Neuronal stem cell (in vitro differentiated cells): ENCODE results near the gene TJAP1.

Source experiments
- DNase-seq: peaks from one replicate; pipeline ENCODE4 v3.0.0-alpha.2; 2013; ENCODE audit warnings: low spot score
- H2AFZ ChIP-seq: one replicate; pipeline ENCODE4 v1.6.1; 2013; ENCODE audit warnings: mild to moderate bottlenecking, low read length, inconsistent platforms
- H2AK5ac ChIP-seq: 2 replicates; pipeline ENCODE4 v1.6.1; 2013; ENCODE audit warnings: low read depth, mild to moderate bottlenecking, inconsistent platforms, low read length, moderate library complexity, mixed read lengths
- H2BK120ac ChIP-seq: 2 replicates; pipeline ENCODE4 v1.6.1; 2013; ENCODE audit warnings: low read depth, mild to moderate bottlenecking, inconsistent platforms, low read length, moderate library complexity, mixed read lengths
- H2BK12ac ChIP-seq: one replicate; pipeline ENCODE4 v1.6.1; 2013; ENCODE audit warnings: low read length, inconsistent platforms
- H2BK15ac ChIP-seq: 2 replicates; pipeline ENCODE4 v1.6.1; 2013; ENCODE audit warnings: mild to moderate bottlenecking, low read length, inconsistent platforms, mixed read lengths
- H2BK5ac ChIP-seq: one replicate; pipeline ENCODE4 v1.6.1; 2013; ENCODE audit warnings: inconsistent platforms, mild to moderate bottlenecking, low read length, moderate library complexity
- H3K14ac ChIP-seq: one replicate; pipeline ENCODE4 v1.6.1; 2013; ENCODE audit warnings: low read length, inconsistent platforms
- H3K18ac ChIP-seq: 2 replicates; pipeline ENCODE4 v1.6.1; 2013; ENCODE audit warnings: low read length, inconsistent platforms
- H3K23ac ChIP-seq: 2 replicates; pipeline ENCODE4 v1.6.1; 2013; ENCODE audit warnings: low read depth, mild to moderate bottlenecking, mixed read lengths, low read length, inconsistent platforms; ENCODE audit not compliant: poor library complexity
- H3K27ac ChIP-seq: replicated peaks from 3 replicates; pipeline ENCODE4 v1.5.1; 2013; ENCODE audit warnings: low read length, inconsistent platforms
- H3K27me3 ChIP-seq, 3 experiments: 2 replicates each; pipeline ENCODE4 v1.6.1; 2013; ENCODE audit warnings: low read length in 3 of 3, mild to moderate bottlenecking in 2 of 3, inconsistent platforms in 1 of 3, low read depth in 1 of 3, mixed read lengths in 1 of 3, moderate library complexity in 1 of 3; ENCODE audit not compliant: control insufficient read depth in 3 of 3, insufficient read depth in 3 of 3
- H3K36me3 ChIP-seq, 2 donors: replicated peaks in 1 of 2; 2 replicates each; pipeline ENCODE4 v1.6.1; 2013; ENCODE audit warnings: low read length in 2 of 2; ENCODE audit not compliant: control insufficient read depth in 2 of 2, insufficient read depth in 2 of 2
- H3K4ac ChIP-seq: 2 replicates; pipeline ENCODE4 v1.6.1; 2013; ENCODE audit warnings: inconsistent platforms, mild to moderate bottlenecking, low read length, moderate library complexity
- H3K4me1 ChIP-seq, 2 donors: 1 replicate in 1 of 2; 2 replicates in 1 of 2; pipeline ENCODE4 v1.6.1; 2013; ENCODE audit warnings: low read length in 2 of 2, low read depth in 1 of 2; ENCODE audit not compliant: control insufficient read depth in 2 of 2, insufficient read depth in 1 of 2
- H3K4me2 ChIP-seq: one replicate; pipeline ENCODE4 v1.6.1; 2013; ENCODE audit warnings: mild to moderate bottlenecking, low read length, inconsistent platforms; ENCODE audit not compliant: insufficient read depth, poor library complexity, severe bottlenecking
- H3K4me3 ChIP-seq, 2 donors: 2 replicates each; pipeline ENCODE4 v1.5.1; 2013; ENCODE audit warnings: low read length in 2 of 2, mild to moderate bottlenecking in 2 of 2, inconsistent platforms in 1 of 2, moderate library complexity in 1 of 2
- H3K79me1 ChIP-seq: one replicate; pipeline ENCODE4 v1.6.1; 2013; ENCODE audit warnings: low read depth, mild to moderate bottlenecking, inconsistent platforms, low read length, moderate library complexity
- H3K9ac ChIP-seq: one replicate; pipeline ENCODE4 v1.6.1; 2013; ENCODE audit warnings: mild to moderate bottlenecking, low read depth, low read length, inconsistent platforms; ENCODE audit not compliant: poor library complexity
- H3K9me3 ChIP-seq, 2 donors: replicated peaks in 1 of 2; 2 replicates each; pipeline versions ENCODE3 to v1.6.1; 2013; ENCODE audit warnings: low read length in 2 of 2, mild to moderate bottlenecking in 2 of 2, inconsistent platforms in 1 of 2, low read depth in 1 of 2, mixed read lengths in 1 of 2, moderate library complexity in 1 of 2; ENCODE audit not compliant: control insufficient read depth in 2 of 2, insufficient read depth in 1 of 2
- H4K8ac ChIP-seq: one replicate; pipeline ENCODE4 v1.6.1; 2013; ENCODE audit warnings: low read depth, mild to moderate bottlenecking, inconsistent platforms, low read length, moderate library complexity
- H4K91ac ChIP-seq: one replicate; pipeline ENCODE4 v1.6.1; 2013; ENCODE audit warnings: low read length, low read depth, mild to moderate bottlenecking, inconsistent platforms; ENCODE audit not compliant: poor library complexity
- WGBS, 2 donors: extraction: QIAGEN DNeasy Blood & Tissue Kit; methylation state at CpG; one replicate each; pipeline ENCODE4 v1.1.7; 2013; ENCODE audit warnings: missing lambda C conversion rate in 2 of 2, mixed read lengths in 1 of 2; ENCODE audit not compliant: insufficient read length in 2 of 2, insufficient replicate concordance in 1 of 2; ENCODE audit errors: extremely low coverage in 2 of 2; 5-methylcytosine and 5-hydroxymethylcytosine counted together

Gene TJAP1

GRCh38 chr6:43476746-43477145 lies 624 bp upstream of the TJAP1 start:
- no peak overlapping the region for H3K23ac ChIP-seq
- no peak overlapping the region for H3K27ac ChIP-seq
- H3K14ac ChIP-seq, result no peak overlapping the region
- no peak overlapping the region for H2BK15ac ChIP-seq
- H3K4me2 ChIP-seq, result peak overlapping the region; percentile 41
- H3K4me3 ChIP-seq, result peak overlapping the region in 1 of 2 donors; percentile 63
- peaks cover 9 to 10% of the 10 kb centered on the region in 2 donors for H3K4me1 ChIP-seq
- H4K91ac ChIP-seq, result no peak overlapping the region
- H3K9me3 ChIP-seq, result no peaks in the 10 kb centered on the region
- H3K79me1 ChIP-seq, result peaks cover 4% of the 10 kb centered on the region
- DNase-seq, result no peak
- peak overlapping the region; percentile 94 for H2AFZ ChIP-seq
- no peak overlapping the region for H2BK120ac ChIP-seq
- H2AK5ac ChIP-seq, result no peak overlapping the region
- no CpG with 5 or more reads among the region's 2 CpGs for WGBS, 2 donors
- H3K9ac ChIP-seq, result no peak overlapping the region
- no peak overlapping the region for H2BK12ac ChIP-seq
- H4K8ac ChIP-seq, result no peak overlapping the region
- no peaks in the 10 kb centered on the region for H3K27me3 ChIP-seq
- no peak overlapping the region for H2BK5ac ChIP-seq
- H3K36me3 ChIP-seq, result peaks cover 0 to 8% of the 10 kb centered on the region in 2 donors
- no peak overlapping the region for H3K4ac ChIP-seq
- no peak overlapping the region for H3K18ac ChIP-seq

- Histone ChIP-seq H3K27me3 (no peaks in the 10 kb centered on the region), H2AFZ (peak overlapping the region; percentile 94), H3K23ac (no peak overlapping the region), H3K4me2 (peak overlapping the region; percentile 47), H3K14ac (no peak overlapping the region), H2BK15ac (no peak overlapping the region), H3K9ac (no peak overlapping the region), H3K4me1 (peaks cover 9 to 10% of the 10 kb centered on the region in 2 donors), H3K18ac (no peak overlapping the region), H4K8ac (no peak overlapping the region), H3K36me3 (peaks cover 0 to 12% of the 10 kb centered on the region in 2 donors), H2AK5ac (no peak overlapping the region), H3K4me3 (peak overlapping the region; percentile 63 to 86), H2BK12ac (no peak overlapping the region), H3K4ac (no peak overlapping the region), H3K27ac (no peak overlapping the region), H3K9me3 (no peaks in the 10 kb centered on the region), H2BK5ac (no peak overlapping the region), H2BK120ac (no peak overlapping the region), H4K91ac (no peak overlapping the region), H3K79me1 (peaks cover 4% of the 10 kb centered on the region)
- WGBS, 2 donors, result no CpG with 5 or more reads among the region's 3 CpGs
- DNase-seq, result no peak
Observed at GRCh38 chr6:43478008-43478372, 620 bp downstream of the TJAP1 start.

- Histone ChIP-seq H3K79me1 (peaks cover 4% of the 10 kb centered on the region), H3K27ac (no peak overlapping the region), H3K9me3 (no peaks in the 10 kb centered on the region), H3K23ac (no peak overlapping the region), H3K4me2 (no peak overlapping the region), H2BK120ac (no peak overlapping the region), H2AFZ (no peak overlapping the region), H3K4ac (no peak overlapping the region), H2AK5ac (no peak overlapping the region), H2BK15ac (no peak overlapping the region), H3K14ac (no peak overlapping the region), H3K4me3 (no peak overlapping the region), H3K4me1 (peaks cover 9 to 10% of the 10 kb centered on the region in 2 donors), H3K36me3 (peaks cover 0 to 22% of the 10 kb centered on the region in 2 donors), H3K18ac (no peak overlapping the region), H2BK5ac (no peak overlapping the region), H2BK12ac (no peak overlapping the region), H3K9ac (no peak overlapping the region), H4K91ac (no peak overlapping the region), H4K8ac (no peak overlapping the region), H3K27me3 (no peaks in the 10 kb centered on the region)
- no CpG with 5 or more reads among the region's 2 CpGs for WGBS, 2 donors
- DNase-seq, result no peak
Observed at GRCh38 chr6:43481075-43481474, 3.7 kb downstream of the TJAP1 start.

- Histone ChIP-seq H3K36me3 (peaks cover 0 to 24% of the 10 kb centered on the region in 2 donors), H2BK15ac (no peak overlapping the region), H2BK5ac (no peak overlapping the region), H4K91ac (no peak overlapping the region), H2BK12ac (no peak overlapping the region), H3K9me3 (no peaks in the 10 kb centered on the region), H2AK5ac (no peak overlapping the region), H4K8ac (no peak overlapping the region), H3K27me3 (no peaks in the 10 kb centered on the region), H3K4me1 (peaks cover 9 to 10% of the 10 kb centered on the region in 2 donors), H3K4me3 (no peak overlapping the region), H3K18ac (no peak overlapping the region), H3K4ac (no peak overlapping the region), H3K79me1 (peaks cover 4% of the 10 kb centered on the region), H3K9ac (no peak overlapping the region), H3K27ac (no peak overlapping the region), H3K14ac (no peak overlapping the region), H3K23ac (no peak overlapping the region), H2BK120ac (no peak overlapping the region), H3K4me2 (no peak overlapping the region), H2AFZ (no peak overlapping the region)
- DNase-seq, result no peak
- WGBS, 2 donors, result no CpG with 5 or more reads among the region's 11 CpGs
Observed at GRCh38 chr6:43481591-43482236, 4.3 kb downstream of the TJAP1 start.
